Umbilical cord (tissue), 2 donors: Measurements from ENCODE around the gene SRSF4. TPM values are rescaled to one million over a fixed set of nuclear protein-coding genes. Genes with fewer than 3 reads are reported as not detected.
A peak's percentile ranks its signal among the peaks of the same experiment; 100 is the strongest.
"Not testable (repeated sequence)": the region's sequence is repeated elsewhere in the genome, so short reads cannot be mapped to it uniquely, and the experiment has no call there.

Experiments
- DNase-seq: peaks from one replicate; pipeline ENCODE4 v3.0.0-alpha.2; 2015; ENCODE audit warnings: low spot score
- total RNA-seq: library from RNA; depleted of rRNA; stranded (reverse); fragments of >200 nt; gene quantifications from one replicate; pipeline ENCODE4 v1.2.3, GENCODE V29; 2014; ENCODE audit warnings: low replicate concordance; ENCODE audit not compliant: insufficient read depth

The SRSF4 gene
- 56.8 TPM for total RNA-seq

DNA sequence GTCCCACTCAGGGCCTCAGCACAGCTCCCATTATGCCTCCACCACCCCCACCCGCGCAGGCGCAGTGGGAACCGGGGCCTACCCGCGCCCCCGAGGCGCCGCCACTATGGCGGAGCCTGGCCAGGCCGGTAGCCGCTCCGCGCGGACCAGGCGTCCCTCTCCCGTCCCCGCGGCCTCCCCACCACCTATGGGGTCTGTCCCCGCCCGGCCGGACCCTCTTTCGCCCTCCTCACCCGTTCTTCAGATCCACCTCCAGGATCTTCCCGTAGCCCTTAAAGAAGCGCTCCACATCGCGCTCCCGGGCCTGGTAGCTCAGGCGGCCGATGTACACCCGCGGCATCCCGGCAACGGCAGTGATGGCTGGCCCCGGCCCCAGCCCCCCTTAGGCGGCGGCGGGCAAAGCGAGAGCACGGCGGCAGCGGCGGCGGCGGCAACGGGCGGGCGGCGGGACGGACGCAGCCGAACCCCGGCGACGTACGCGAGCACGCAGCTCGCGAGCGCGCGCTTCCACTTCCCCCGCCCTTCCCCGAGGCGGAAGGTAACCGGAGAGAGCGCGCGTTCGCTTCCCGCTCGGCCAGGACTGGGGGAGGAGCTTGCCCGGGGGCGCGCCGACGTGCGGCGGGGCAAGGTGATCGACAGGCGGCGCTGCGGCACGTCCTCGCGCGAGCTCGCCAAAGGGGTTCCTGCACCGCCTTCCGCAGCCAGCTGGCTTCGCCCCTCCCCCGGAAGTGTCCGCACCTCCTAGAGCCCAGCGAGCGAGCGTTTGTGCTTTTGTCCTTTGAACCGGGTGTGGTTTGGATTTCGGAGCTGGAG, at the start of gene SRSF4:
Gene SRSF4 (minus strand): TSS at position 488 of the 813 bp plus-strand sequence. CDS start 148 bp downstream, at position 340.
- peak; percentile 99 for DNase-seq

DNA sequence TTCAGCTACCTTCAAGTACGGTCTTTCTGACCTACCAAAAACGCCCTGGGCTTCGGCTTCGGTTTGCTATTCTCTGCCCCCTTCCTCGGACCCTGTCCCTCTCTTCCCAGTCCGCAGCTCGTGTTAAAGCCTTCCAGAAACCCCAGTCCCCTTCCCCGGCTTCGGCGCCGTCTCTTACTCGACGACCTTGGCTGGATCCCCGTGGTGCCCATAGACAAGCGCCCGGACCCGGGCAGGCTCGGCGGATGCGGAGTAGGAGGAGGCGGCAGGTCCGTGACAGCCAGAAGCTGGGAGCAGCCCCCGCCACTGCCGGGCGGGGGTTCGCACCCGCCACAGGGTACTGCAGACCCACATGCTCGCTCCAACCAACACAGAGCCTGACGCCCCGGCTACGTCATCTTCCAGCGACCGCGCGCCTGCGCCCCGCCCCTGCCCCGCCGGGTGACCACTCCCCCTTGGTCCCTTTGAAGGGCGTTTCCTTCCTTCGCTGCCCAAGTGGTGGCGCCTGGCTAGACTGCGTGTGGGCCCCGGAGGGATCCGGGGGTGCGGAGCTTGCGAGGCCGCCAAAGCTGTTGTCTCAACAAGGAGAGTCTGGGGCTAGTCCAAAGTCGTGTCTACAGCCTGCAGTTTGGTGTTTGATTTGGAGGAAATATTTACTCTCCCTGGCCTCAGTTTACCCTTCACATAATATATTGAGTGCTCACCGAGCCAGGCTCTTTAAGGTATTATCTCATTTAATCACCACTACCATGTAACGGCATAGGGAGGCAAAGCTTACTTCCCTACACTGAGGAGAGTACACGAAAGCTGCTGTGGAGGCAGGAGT, 49.1 kb upstream of the SRSF4 start, which contains the start of gene MECR:
Gene MECR (minus strand): TSS at position 382 of the 826 bp plus-strand sequence. CDS start 28 bp downstream, at position 354.
- DNase-seq, result peak; percentile 94

- DNase-seq, result no peak
Observed at GRCh38 chr1:29230204-29230552, 48.5 kb upstream of the SRSF4 start.

- no peak for DNase-seq
Observed at GRCh38 chr1:29227511-29227910, 45.8 kb upstream of the SRSF4 start.

GRCh38 chr1:29225361-29225760, 43.7 kb upstream of the SRSF4 start:
- DNase-seq, result no peak

DNA sequence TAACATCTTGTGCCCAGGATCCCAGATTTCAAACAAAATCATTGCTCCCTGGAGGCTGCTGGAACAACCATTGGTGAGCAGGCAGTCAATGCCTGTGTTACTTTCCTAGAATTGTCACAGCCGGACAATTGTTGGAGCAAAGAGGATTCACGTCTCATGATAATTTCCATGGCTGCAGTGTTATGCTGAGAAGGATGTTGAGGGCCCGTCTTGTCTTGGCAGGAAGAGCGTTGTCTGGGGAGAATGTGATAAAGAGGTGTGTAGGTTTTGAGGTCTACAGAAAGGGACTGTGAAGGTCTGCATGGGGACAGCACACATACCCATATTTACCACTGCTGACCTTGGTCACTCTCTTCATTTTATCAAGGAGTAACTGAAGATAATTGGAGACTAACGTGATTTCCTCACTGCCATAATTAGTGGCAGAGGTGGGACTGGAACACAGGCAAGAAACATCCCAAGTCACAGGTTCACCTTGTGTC, 42.7 kb upstream of the SRSF4 start:
- DNase-seq, result no peak

DNA sequence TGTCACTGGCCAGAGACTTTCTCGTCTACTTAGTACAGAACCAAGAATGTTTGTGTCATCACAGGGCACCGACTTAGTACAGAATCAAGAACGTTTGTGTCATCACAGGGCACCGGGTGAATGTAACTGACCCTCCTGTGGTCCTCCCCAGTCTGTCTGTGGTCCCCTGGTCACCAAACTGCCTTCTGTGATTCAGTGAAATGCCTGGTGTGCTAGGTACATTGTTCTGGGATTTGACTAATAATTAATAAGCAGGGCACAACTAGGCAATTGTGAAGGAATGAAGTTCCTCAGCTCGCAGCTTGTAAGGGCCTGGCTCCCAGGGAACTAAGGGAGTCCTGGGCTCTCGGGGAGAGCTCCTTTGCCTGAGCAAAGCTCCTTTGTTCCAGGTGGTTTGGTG, 41.8 kb upstream of the SRSF4 start:
- DNase-seq, result no peak

DNA sequence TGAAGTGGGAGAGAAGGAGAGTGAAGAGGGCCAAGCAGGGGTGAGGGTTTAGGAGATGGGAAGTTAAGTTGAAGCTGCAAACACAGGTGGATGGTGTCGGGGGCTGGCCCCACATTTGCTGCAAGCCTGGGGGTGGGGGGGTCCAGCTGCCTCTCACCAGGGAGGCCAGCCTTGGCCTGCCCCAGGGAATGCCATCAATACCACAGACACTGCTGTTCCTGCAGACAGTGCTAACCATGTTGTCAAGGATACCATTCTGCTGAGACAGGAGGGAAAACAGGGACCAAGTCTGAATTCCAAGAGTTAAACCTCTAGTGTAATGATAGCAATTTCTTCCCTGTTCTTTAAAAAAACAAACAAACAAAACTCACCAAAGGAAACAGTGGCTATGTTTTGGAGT, 41.0 kb upstream of the SRSF4 start:
- no peak for DNase-seq

DNA sequence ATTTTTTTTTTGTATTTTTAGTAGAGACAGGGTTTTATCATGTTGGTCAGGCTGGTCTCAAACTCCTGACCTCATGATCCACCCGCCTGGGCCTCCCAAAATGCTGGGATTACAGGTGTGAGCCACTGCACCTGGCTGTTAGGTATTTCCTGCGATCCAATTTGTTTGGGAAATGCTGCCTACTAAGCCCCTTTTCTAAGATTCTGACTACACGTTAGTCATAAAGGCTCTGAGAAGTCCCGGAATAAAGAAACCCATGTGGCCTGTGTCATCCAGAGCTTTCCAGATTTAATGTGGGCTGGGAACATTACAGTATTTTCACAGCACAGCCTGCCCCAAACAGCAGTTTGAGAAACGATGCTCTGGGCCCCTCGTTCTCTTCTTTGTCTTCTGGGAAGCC, 40.6 kb upstream of the SRSF4 start:
- not testable (repeated sequence) for DNase-seq

DNA sequence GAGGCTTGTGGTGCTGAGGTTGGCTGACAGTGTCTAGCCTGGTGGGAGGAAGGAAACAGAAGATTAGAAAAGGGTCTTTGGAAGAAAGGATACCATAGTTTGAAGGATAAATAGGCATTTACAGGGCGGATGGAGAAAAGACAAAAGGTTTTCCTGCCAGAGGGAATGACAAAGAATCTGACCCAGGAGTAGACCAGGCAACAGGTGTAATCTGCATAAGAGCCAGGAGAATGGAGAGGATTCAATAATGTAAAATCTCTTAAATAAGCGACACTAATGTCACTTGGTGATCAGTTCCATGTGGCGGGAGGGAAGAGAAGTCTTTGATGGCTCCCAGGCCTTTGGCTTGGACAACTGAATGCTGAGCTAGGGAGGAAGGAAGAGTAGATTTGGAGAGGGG, 39.6 kb upstream of the SRSF4 start:
- no peak for DNase-seq

GRCh38 chr1:29218223-29218622, 36.5 kb upstream of the SRSF4 start:
- no peak for DNase-seq

GRCh38 chr1:29217633-29218032, 35.9 kb upstream of the SRSF4 start:
- no peak for DNase-seq

GRCh38 chr1:29213055-29213454, 31.4 kb upstream of the SRSF4 start:
- no peak for DNase-seq

GRCh38 chr1:29211086-29212030, 29.7 kb upstream of the SRSF4 start:
- DNase-seq, result no peak

DNA sequence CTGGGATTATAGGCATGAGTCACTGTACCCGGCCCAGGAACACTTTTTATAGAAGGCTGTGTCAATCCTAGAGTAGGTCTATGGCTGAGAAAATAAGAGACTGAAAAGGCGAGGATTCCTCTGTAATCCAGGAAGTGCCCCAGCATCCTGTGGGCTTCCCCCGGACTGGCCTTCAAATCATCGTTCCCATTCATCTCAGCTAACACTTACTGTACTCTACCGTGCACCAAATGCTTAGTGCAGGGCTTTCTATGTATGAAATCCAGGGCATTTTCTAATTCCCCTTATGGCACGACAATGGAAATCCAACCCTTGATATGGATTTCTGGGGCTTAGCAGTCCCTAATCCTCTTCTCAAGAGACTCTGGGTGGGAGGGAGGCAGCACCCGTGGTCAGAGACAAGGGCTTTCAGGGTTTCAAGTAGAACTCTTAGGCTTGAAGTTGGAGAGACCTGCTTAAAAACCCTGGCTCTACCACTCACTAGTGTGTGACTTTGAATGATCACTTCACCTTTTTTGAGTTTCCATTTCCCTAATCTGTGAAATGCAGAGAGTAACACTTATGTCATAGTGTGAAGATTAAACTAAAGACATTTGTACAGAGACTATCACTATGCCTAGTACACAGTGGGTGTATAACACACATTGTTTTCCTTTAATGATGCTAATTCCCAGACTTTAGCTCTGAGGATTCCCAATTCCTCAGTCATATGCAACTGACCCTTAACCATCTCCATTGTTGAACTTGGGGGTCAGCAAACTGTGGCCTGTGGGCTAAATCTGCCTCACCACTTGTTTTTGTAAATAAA, 28.8 kb upstream of the SRSF4 start:
- DNase-seq, result no peak

DNA sequence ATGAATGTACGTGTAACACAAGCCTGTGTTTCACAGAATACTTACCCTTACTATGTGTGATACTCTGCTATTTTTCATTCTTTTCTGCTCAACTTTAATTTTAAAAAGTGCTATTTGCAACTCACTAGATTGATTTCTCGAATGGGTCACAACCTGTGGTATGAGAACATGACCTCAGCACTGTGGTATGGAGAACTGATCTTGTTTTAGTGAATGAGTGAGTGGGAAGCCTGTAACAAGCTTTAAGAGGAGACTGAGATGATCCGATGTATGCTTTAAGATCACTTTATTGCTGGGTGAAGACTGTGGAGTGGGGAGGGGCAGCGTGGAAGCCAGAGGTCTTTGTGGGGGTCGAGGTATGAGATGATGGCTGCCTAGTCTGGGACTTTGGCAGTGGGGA, 27.5 kb upstream of the SRSF4 start:
- no peak for DNase-seq

DNA sequence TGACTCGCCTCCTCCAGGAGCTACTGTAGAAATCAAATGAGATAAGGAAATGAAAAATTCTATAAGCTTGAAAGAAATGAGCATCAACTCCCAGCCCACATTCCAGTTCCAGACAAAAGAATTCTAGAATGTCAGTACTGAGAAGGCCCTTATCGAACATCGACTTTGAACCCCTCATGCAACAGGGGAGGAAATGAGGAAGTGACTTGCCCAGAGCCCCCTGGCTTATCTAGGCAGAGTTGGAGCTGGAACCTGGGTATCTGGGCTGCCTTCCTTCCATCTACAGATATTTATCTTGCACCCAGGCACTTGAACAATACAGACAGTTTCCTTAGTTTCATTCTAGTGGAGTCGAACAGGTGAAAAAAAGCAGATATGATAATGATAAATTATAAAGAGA, 26.7 kb upstream of the SRSF4 start:
- DNase-seq, result no peak

DNA sequence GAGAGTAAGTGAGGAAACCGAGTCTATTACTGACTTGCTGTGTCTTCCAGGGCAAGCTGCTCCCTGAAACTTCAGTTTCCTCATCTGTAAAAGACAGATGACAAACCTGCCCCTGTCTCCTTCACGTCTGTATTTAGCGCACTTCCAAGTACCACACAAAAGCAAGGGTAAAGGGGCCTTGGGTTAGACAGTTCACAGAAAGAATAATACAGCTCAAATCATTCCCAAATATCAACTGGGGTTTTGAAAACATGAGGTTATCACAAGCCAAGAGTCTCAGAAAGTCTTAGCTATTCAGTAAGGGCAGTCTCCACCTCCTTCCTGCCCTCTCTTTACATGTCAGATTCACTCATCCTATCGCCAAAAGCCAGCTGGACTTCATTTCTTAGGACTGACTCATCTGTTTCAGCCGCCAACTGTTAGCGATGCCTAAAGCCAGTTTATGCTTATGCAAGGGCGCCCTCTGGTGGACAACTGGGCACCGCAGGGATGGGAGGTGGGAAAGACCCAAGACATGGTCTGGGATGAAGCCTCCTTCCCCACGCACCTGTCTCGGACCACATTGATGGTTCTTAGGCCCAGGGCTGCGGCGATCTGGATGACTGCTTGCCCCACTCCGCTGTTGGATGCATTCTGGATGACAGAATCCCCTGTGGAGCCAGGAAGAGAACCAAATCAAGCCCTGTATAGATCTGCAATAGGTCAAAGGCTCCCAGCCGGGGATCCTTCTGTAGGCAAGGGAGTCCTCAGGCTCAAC, 21.1 kb upstream of the SRSF4 start:
- DNase-seq, result peak; percentile 99

- peak; percentile 43 for DNase-seq
Observed at GRCh38 chr1:29202053-29202452, 20.4 kb upstream of the SRSF4 start.

DNA sequence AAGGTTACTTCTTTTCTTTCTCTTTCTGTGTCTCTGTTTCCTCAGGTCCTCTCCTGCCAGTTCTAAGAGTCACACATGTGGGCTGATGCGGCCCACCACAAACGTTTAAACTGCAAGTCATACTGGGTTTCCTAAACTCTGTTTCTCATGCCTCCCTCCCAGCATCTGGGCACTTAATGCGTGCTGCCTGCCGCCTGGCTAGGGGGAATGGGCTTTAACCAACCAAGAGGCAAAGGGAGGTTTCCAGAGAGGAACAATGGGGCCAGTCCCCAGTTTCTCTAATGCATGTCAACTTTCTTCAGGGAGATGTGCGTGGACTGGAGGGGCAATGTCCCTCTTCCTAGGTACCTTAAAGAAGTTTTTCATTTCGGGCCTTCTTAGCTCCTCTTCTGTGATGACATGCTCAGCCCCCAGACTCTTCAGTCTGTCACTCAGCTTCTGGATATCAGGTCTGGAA, 19.9 kb upstream of the SRSF4 start:
- DNase-seq, result no peak
